Mesendoderm (in vitro differentiated cells): ENCODE results near the gene USP17L15.
"Not testable (repeated sequence)": the region's sequence is repeated elsewhere in the genome, so short reads cannot be mapped to it uniquely, and the experiment has no call there.

Experiments used
- DNase-seq: peaks from one replicate; pipeline ENCODE4 v3.0.0; 2013
- H2AK5ac ChIP-seq: 2 replicates; pipeline ENCODE4 v1.6.1; 2013; ENCODE audit warnings: low read length, inconsistent platforms
- H2BK120ac ChIP-seq: 2 replicates; pipeline ENCODE4 v1.6.1; 2013; ENCODE audit warnings: low read depth, mild to moderate bottlenecking, low read length, moderate library complexity, mixed read lengths
- H2BK15ac ChIP-seq: replicated peaks from 2 replicates; pipeline ENCODE4 v1.6.1; 2013; ENCODE audit warnings: low read depth, mild to moderate bottlenecking, moderate library complexity
- H2BK5ac ChIP-seq: 2 replicates; pipeline ENCODE4 v1.6.1; 2013; ENCODE audit warnings: low read length, inconsistent platforms
- H3K18ac ChIP-seq: 2 replicates; pipeline ENCODE4 v1.6.1; 2013; ENCODE audit warnings: mild to moderate bottlenecking, low read length, mixed read lengths
- H3K23ac ChIP-seq: one replicate; pipeline ENCODE4 v1.6.1; 2013; ENCODE audit warnings: low read length
- H3K27ac ChIP-seq: 2 replicates; pipeline ENCODE4 v1.5.1; 2013; ENCODE audit warnings: low read depth, mild to moderate bottlenecking, inconsistent platforms, low read length, moderate library complexity
- H3K27me3 ChIP-seq: 2 replicates; pipeline ENCODE4 v1.6.1; 2013; ENCODE audit warnings: low read length, control low read depth, mild to moderate bottlenecking, inconsistent platforms; ENCODE audit not compliant: insufficient read depth, poor library complexity
- H3K36me3 ChIP-seq: 2 replicates; pipeline ENCODE4 v1.6.1; 2013; ENCODE audit warnings: low read length, inconsistent platforms; ENCODE audit not compliant: control insufficient read depth, insufficient read depth
- H3K4ac ChIP-seq: one replicate; pipeline ENCODE4 v1.6.1; 2013; ENCODE audit warnings: low read depth, mild to moderate bottlenecking, low read length, moderate library complexity
- H3K4me1 ChIP-seq: 2 replicates; pipeline ENCODE4 v1.6.1; 2013; ENCODE audit warnings: low read depth, low read length, inconsistent platforms; ENCODE audit not compliant: control insufficient read depth
- H3K4me2 ChIP-seq: 2 replicates; pipeline ENCODE4 v1.6.1; 2013; ENCODE audit warnings: low read length
- H3K4me3 ChIP-seq: 2 replicates; pipeline ENCODE4 v1.5.1; 2013; ENCODE audit warnings: mild to moderate bottlenecking, low read length
- H3K56ac ChIP-seq: one replicate; pipeline ENCODE4 v1.6.1; 2013; ENCODE audit warnings: low read length
- H3K79me1 ChIP-seq: 2 replicates; pipeline ENCODE4 v1.6.1; 2013; ENCODE audit warnings: low read length, inconsistent platforms
- H3K79me2 ChIP-seq: 2 replicates; pipeline ENCODE4 v1.6.1; 2013; ENCODE audit warnings: mild to moderate bottlenecking, low read length; ENCODE audit not compliant: control insufficient read depth, insufficient read depth
- H3K9ac ChIP-seq: 2 replicates; pipeline ENCODE4 v1.6.1; 2013; ENCODE audit warnings: low read length, inconsistent platforms
- H4K5ac ChIP-seq: one replicate; pipeline ENCODE4 v1.6.1; 2013; ENCODE audit warnings: low read length
- H4K8ac ChIP-seq: one replicate; pipeline ENCODE4 v1.6.1; 2013; ENCODE audit warnings: low read depth, mild to moderate bottlenecking, control low read depth, low read length, moderate library complexity
- WGBS: extraction: QIAGEN DNeasy Blood & Tissue Kit; methylation state at CpG from one replicate; pipeline ENCODE4 v1.1.7; 2013; ENCODE audit warnings: low lambda C conversion rate, missing lambda C conversion rate; ENCODE audit not compliant: insufficient coverage; ENCODE audit errors: extremely low coverage; 5-methylcytosine and 5-hydroxymethylcytosine counted together

USP17L15 gene

GRCh38 chr4:9262572-9262971 is 28.4 kb downstream of the USP17L15 start, which contains the start of gene USP17L21:
USP17L21 (plus strand) TSS chr4:9262872; CDS start chr4:9262872, 0 bp downstream.
- H2AK5ac ChIP-seq, H2BK120ac ChIP-seq, H3K79me2 ChIP-seq, H4K8ac ChIP-seq, H3K27me3 ChIP-seq, H3K4me2 ChIP-seq, H3K4ac ChIP-seq, H3K27ac ChIP-seq, H3K4me3 ChIP-seq, H4K5ac ChIP-seq, H3K9ac ChIP-seq, H3K23ac ChIP-seq, H2BK5ac ChIP-seq, H3K4me1 ChIP-seq, H3K36me3 ChIP-seq, H3K18ac ChIP-seq, H3K56ac ChIP-seq, H2BK15ac ChIP-seq, DNase-seq, H3K79me1 ChIP-seq: not testable (repeated sequence)
- no CpG with 5 or more reads among the region's 13 CpGs for WGBS

DNA sequence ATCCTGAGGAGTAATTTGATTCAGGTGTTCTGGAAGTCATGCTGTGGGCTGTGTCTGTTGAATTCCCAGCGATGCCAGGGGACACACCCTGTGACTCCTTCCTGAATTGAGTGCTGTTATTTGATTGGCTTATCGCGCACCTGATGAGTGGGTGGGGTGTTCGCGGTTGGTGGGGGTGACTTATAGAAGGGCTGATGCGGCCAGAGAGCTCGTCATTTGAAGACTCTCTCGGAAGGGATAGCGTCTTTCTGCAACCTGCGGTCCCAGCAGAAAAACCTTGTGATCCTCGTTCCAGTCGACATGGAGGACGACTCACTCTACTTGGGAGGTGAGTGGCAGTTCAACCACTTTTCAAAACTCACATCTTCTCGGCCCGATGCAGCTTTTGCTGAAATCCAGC is 33.1 kb downstream of the USP17L15 start, which contains the start of gene USP17L22:
Gene USP17L22 (plus strand): TSS at position 301 of the 400 bp plus-strand sequence. CDS start 0 bp downstream, at position 301.
- H3K4me3 ChIP-seq, H4K5ac ChIP-seq, H3K23ac ChIP-seq, H2BK15ac ChIP-seq, H3K9ac ChIP-seq, H3K18ac ChIP-seq, H3K27ac ChIP-seq, H4K8ac ChIP-seq, H3K4ac ChIP-seq, H3K36me3 ChIP-seq, H3K4me1 ChIP-seq, H2BK120ac ChIP-seq, DNase-seq, H2AK5ac ChIP-seq, H3K79me1 ChIP-seq, H3K4me2 ChIP-seq, H2BK5ac ChIP-seq, H3K79me2 ChIP-seq, H3K27me3 ChIP-seq, H3K56ac ChIP-seq: not testable (repeated sequence)
- no CpG with 5 or more reads among the region's 15 CpGs for WGBS

DNA sequence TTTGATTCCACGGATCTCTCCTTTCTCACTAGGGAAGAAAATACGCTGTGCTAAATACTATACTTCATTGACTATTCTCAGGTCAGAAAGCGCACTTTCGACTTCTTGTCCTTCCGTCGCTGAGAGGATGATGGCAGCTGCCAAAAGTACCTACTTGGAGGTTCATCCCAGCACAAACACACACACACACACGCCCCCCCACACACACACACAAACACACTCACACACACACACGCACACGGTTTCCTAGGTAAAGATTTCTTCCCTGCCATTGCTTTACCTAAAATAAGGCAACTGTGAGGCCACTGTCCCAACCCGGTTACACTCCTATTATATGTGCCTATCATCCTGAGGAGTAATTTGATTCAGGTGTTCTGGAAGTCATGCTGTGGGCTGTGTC is 37.5 kb downstream of the USP17L15 start:
- H3K4me1 ChIP-seq, H3K4me2 ChIP-seq, H2BK5ac ChIP-seq, H3K4ac ChIP-seq, H2BK15ac ChIP-seq, H3K9ac ChIP-seq, H3K27me3 ChIP-seq, H2AK5ac ChIP-seq, H3K79me2 ChIP-seq, H3K18ac ChIP-seq, H4K5ac ChIP-seq, DNase-seq, H2BK120ac ChIP-seq, H3K23ac ChIP-seq, H3K36me3 ChIP-seq, H3K4me3 ChIP-seq, H3K27ac ChIP-seq, H3K56ac ChIP-seq, H4K8ac ChIP-seq, H3K79me1 ChIP-seq: not testable (repeated sequence)
- 100% methylated on average over 3 of the region's 10 CpGs for WGBS
